ENCODE results near the gene MTHFD1L.

MTHFD1L gene

GRCh38 chr6:150899231-150899630, 33.7 kb downstream of the MTHFD1L start:
- no peak for DNase-seq

- no peak for DNase-seq
Measured at GRCh38 chr6:150900049-150900448, 34.5 kb downstream of the MTHFD1L start.

- DNase-seq: no peak
Measured at GRCh38 chr6:150902142-150902776, 36.8 kb downstream of the MTHFD1L start.

- no peak for DNase-seq
Measured at GRCh38 chr6:150905769-150906168, 40.3 kb downstream of the MTHFD1L start.

GRCh38 chr6:150906641-150907326, 41.3 kb downstream of the MTHFD1L start:
- no peak for DNase-seq

- DNase-seq: no peak
Measured at GRCh38 chr6:150907383-150907782, 41.9 kb downstream of the MTHFD1L start.

DNA sequence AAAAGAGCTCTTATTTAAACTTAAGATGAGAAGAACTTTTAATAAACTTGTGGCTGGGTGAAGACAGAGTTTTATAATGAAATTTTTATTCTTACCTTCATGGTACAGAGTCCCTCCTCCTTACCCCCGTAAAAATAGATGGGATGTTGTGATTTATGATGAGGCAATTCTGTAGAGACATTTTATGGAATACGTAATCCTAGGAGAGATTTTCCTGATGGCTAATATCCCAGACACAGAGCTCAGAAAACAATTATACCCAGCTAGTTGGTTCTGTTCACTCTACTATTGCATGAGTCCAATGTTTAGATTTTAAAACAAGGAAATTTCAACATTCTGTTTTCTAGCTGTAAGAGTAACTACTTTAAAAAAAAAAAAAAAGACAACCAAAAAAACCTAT, 43.4 kb downstream of the MTHFD1L start:
- DNase-seq: no peak

DNA sequence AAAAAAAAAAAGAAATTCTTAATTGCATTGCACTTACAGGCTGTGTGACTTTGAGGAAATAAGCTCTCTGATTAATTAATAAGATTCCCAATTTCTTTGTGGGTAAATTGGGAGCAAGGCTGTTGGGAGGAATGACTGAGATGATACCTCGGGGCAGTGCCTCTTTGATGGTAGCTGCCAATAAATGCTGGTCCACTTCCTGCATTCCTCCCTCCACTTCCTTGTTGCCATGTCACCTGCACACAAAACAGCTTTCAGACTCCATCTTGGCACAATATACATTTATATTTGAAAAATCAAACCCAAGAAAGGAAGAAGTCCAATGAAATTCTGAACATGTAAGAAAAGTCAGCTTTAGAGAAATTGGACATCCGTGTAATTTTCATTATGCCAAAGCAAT, 45.1 kb downstream of the MTHFD1L start:
- no peak for DNase-seq

- no peak for DNase-seq
Measured at GRCh38 chr6:150914372-150914771, 48.9 kb downstream of the MTHFD1L start.

- DNase-seq: no peak
Measured at GRCh38 chr6:150915131-150915879, 49.8 kb downstream of the MTHFD1L start.

GRCh38 chr6:150915880-150916265, 50.4 kb downstream of the MTHFD1L start:
- no peak for DNase-seq

GRCh38 chr6:150919938-150920337, 54.4 kb downstream of the MTHFD1L start:
- no peak for DNase-seq

- DNase-seq: no peak
Measured at GRCh38 chr6:150922137-150922536, 56.6 kb downstream of the MTHFD1L start.

- DNase-seq: no peak
Measured at GRCh38 chr6:150924808-150925589, 59.5 kb downstream of the MTHFD1L start.

DNA sequence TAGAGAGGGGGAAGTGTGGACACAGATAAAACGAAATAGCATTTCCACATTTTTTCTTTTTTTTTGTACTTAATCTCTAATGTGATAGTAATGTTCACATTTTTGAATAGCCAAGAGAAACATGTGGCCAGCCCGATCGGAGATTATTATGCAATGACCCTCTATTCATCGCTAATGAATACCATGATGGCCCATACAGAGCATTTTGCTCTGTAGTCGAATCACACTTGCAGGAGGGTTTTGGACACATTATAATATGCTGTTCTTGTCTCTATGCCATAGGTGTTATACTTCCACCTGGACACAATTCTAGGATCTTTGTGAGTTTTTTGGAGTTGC, 60.1 kb downstream of the MTHFD1L start:
- DNase-seq: no peak

DNA sequence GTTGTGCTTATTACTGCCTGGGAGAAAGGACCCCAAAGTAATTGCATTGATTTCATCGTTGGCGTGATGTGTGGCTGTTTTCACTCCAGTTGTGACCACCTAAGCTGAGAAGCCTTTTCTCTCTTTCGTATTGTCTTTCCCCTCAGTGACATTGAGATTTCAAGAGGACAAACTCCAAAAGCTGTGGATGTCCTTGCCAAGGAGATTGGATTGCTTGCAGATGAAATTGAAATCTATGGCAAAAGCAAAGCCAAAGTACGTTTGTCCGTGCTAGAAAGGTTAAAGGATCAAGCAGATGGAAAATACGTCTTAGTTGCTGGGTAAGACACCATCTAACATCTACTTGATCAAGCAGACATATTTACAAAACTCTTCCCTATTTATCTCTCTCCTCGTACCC, 60.5 kb downstream of the MTHFD1L start:
- DNase-seq: no peak

DNA sequence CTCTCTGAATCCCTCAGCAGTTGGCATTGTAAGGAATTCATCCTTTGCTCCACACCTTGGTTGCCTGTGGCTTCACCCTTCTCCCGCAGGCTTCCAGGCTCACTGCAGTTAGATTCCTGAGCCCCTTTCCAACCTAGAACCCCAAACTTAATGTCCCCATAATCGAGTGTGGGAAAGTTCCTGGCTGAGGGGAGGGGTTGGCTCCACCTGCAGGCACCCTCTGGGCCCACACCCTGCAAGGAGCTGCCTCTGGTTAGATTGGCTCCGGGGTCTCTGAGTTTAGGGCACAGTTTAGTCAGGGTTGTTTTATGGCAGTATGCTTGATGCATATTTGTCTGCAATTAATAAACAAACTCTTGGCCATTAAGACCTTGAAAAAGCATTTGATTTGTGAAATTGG, 63.4 kb downstream of the MTHFD1L start:
- DNase-seq: no peak

- no peak for DNase-seq
Measured at GRCh38 chr6:150929416-150929815, 63.9 kb downstream of the MTHFD1L start.

GRCh38 chr6:150930841-150931240, 65.3 kb downstream of the MTHFD1L start:
- DNase-seq: no peak

GRCh38 chr6:150931405-150931804, 65.9 kb downstream of the MTHFD1L start:
- no peak for DNase-seq

- DNase-seq: no peak
Measured at GRCh38 chr6:150932996-150933395, 67.5 kb downstream of the MTHFD1L start.

DNA sequence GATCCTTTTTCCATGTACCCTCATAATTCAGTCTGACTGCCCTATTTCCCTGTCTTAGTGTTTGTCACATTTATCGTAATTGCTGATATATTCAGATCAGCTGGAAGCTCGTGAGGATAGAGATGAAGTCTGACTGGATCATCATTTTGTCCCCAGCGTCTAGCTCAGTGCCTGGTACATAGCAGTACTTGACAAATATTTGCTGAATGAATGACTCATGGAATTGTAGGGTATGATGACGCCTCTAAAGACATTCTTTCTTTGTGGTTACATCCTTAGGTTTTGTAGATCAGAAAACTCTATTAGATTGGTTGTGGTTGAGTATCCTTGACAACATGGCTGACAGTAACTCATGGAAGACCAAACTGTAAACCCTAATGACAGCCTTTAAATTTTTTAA, 68.9 kb downstream of the MTHFD1L start:
- no peak for DNase-seq

GRCh38 chr6:150936021-150936555, 70.6 kb downstream of the MTHFD1L start:
- DNase-seq: no peak

Measured in SIG-M5 (cell line).